Measurements from ENCODE around the gene ACTN4.
A peak's percentile ranks its signal among the peaks of the same experiment; 100 is the strongest.

The ACTN4 gene

GRCh38 chr19:38695832-38696728 is 48.6 kb downstream of the ACTN4 start:
- no peak for DNase-seq (ENCODE audit: low spot score)

- DNase-seq (ENCODE audit: low spot score), result no peak
Measured at GRCh38 chr19:38696729-38697055, 49.2 kb downstream of the ACTN4 start.

- no peak for DNase-seq (ENCODE audit: low spot score)
Measured at GRCh38 chr19:38697197-38697596, 49.7 kb downstream of the ACTN4 start.

GRCh38 chr19:38697641-38698071 is 50.2 kb downstream of the ACTN4 start:
- DNase-seq (ENCODE audit: low spot score), result no peak

GRCh38 chr19:38698225-38699026 is 51.0 kb downstream of the ACTN4 start:
- no peak for DNase-seq (ENCODE audit: low spot score)

- DNase-seq (ENCODE audit: low spot score), result no peak
Measured at GRCh38 chr19:38699027-38699346, 51.5 kb downstream of the ACTN4 start.

GRCh38 chr19:38699647-38700349 is 52.3 kb downstream of the ACTN4 start:
- DNase-seq (ENCODE audit: low spot score), result no peak

- DNase-seq (ENCODE audit: low spot score), result no peak
Measured at GRCh38 chr19:38700350-38700901, 53.0 kb downstream of the ACTN4 start.

GRCh38 chr19:38700902-38701454 is 53.5 kb downstream of the ACTN4 start:
- DNase-seq (ENCODE audit: low spot score), result no peak

- no peak for DNase-seq (ENCODE audit: low spot score)
Measured at GRCh38 chr19:38701455-38702063, 54.1 kb downstream of the ACTN4 start.

- DNase-seq (ENCODE audit: low spot score), result no peak
Measured at GRCh38 chr19:38702278-38702677, 54.8 kb downstream of the ACTN4 start.

GRCh38 chr19:38703509-38703908 is 56.1 kb downstream of the ACTN4 start:
- no peak for DNase-seq (ENCODE audit: low spot score)

GRCh38 chr19:38704488-38705026 is 57.1 kb downstream of the ACTN4 start:
- DNase-seq (ENCODE audit: low spot score), result no peak

- DNase-seq (ENCODE audit: low spot score), result no peak
Measured at GRCh38 chr19:38705197-38706019, 58.0 kb downstream of the ACTN4 start.

- DNase-seq (ENCODE audit: low spot score), result peak; percentile 34
Measured at GRCh38 chr19:38706792-38707511, 59.5 kb downstream of the ACTN4 start.

GRCh38 chr19:38707512-38708114 is 60.2 kb downstream of the ACTN4 start:
- DNase-seq (ENCODE audit: low spot score), result peak; percentile 81

- DNase-seq (ENCODE audit: low spot score), result no peak
Measured at GRCh38 chr19:38708413-38709024, 61.1 kb downstream of the ACTN4 start.

GRCh38 chr19:38709119-38709518 is 61.7 kb downstream of the ACTN4 start:
- DNase-seq (ENCODE audit: low spot score), result no peak
